Smooth muscle cell (in vitro differentiated cells): ENCODE results near the gene PLA2R1. TPM values are rescaled to one million over a fixed set of nuclear protein-coding genes. Genes with fewer than 3 reads are reported as not detected.

Source experiments
- DNase-seq: peaks from one replicate; lab custom pipeline; 2025; ENCODE audit not compliant: unreplicated experiment; lab: John Stamatoyannopoulos, UW
- H2AFZ ChIP-seq: fragments of 200-600 bp; sonication (generic); 2 replicates; pipeline ENCODE4 v1.6.0; 2016; ENCODE audit warnings: antibody characterized with exemption, low read depth, mild to moderate bottlenecking
- H3F3A ChIP-seq: fragments of 200-600 bp; sonication (generic); 2 replicates; pipeline ENCODE4 v1.6.0; 2017; ENCODE audit warnings: antibody characterized with exemption, low read depth
- H3K27ac ChIP-seq: fragments of 200-600 bp; sonication (generic); 2 replicates; pipeline ENCODE4 v1.5.1; 2016; ENCODE audit warnings: low read depth, mild to moderate bottlenecking
- H3K27me3 ChIP-seq: fragments of 200-600 bp; sonication (generic); 2 replicates; pipeline ENCODE4 v1.6.1; 2016; ENCODE audit warnings: low read depth, mild to moderate bottlenecking
- H3K36me3 ChIP-seq: fragments of 200-600 bp; sonication (generic); 2 replicates; pipeline ENCODE4 v1.5.1; 2016; ENCODE audit warnings: low read depth
- H3K4me1 ChIP-seq: fragments of 200-600 bp; sonication (generic); 2 replicates; pipeline ENCODE4 v1.5.1; 2016; ENCODE audit warnings: low read depth
- H3K4me2 ChIP-seq: fragments of 200-600 bp; sonication (generic); 2 replicates; pipeline ENCODE4 v1.6.0; 2016; ENCODE audit warnings: mild to moderate bottlenecking
- H3K4me3 ChIP-seq: fragments of 200-600 bp; sonication (generic); 2 replicates; pipeline ENCODE4 v1.5.1; 2016; ENCODE audit warnings: mild to moderate bottlenecking
- H3K79me2 ChIP-seq: fragments of 200-600 bp; sonication (generic); 2 replicates; pipeline ENCODE4 v1.6.0; 2016; ENCODE audit warnings: low read depth, mild to moderate bottlenecking
- H3K9ac ChIP-seq: fragments of 200-600 bp; sonication (generic); 2 replicates; pipeline ENCODE4 v1.6.0; 2016; ENCODE audit warnings: low read depth
- H3K9me3 ChIP-seq: fragments of 200-600 bp; sonication (generic); replicated peaks from 2 replicates; pipeline ENCODE4 v1.5.1; 2016; ENCODE audit warnings: low read depth
- H4K20me1 ChIP-seq: fragments of 200-600 bp; sonication (generic); 2 replicates; pipeline ENCODE4 v1.6.0; 2016; ENCODE audit warnings: low read depth
- CTCF ChIP-seq: fragments of 200-600 bp; sonication (generic); IDR thresholded peaks from 2 replicates; pipeline ENCODE4 v1.5.1; 2017; ENCODE audit warnings: borderline replicate concordance, mild to moderate bottlenecking, antibody characterized with exemption; ENCODE audit not compliant: insufficient read depth, poor library complexity, severe bottlenecking
- WGBS: methylation state at CpG from one replicate; pipeline ENCODE4 v1.1.7; 2016; ENCODE audit warnings: low lambda C conversion rate; 5-methylcytosine and 5-hydroxymethylcytosine counted together
- polyA plus RNA-seq: library from polyadenylated mRNA; unstranded; fragments of >200 nt; fragmentation: Nextera tagmentation; extraction: Ambion mirVana; gene quantifications from 2 replicates; pipeline ENCODE4 v1.2.1, GENCODE V29; 2016
- total RNA-seq: library from RNA; depleted of rRNA; stranded (reverse); fragments of >200 nt; gene quantifications from 2 replicates; pipeline ENCODE4 v1.2.3, GENCODE V29; 2014

The PLA2R1 gene
- total and polyA plus RNA-seq, 2 experiments from 2014 or later = 4.8 to 7.3 TPM

- H4K20me1 ChIP-seq = no peaks in the 10 kb centered on the region
- 97% methylated on average over 5 of the region's 5 CpGs for WGBS
- peaks cover 16% of the 10 kb centered on the region for H3K36me3 ChIP-seq
- H2AFZ ChIP-seq = no peak overlapping the region
- no peak for DNase-seq
- no peak for TF ChIP-seq CTCF
- H3F3A ChIP-seq = no peaks in the 10 kb centered on the region
- H3K9me3 ChIP-seq = peaks cover 4% of the 10 kb centered on the region
- H3K4me2 ChIP-seq = no peak overlapping the region
- no peak overlapping the region for H3K9ac ChIP-seq
- no peak overlapping the region for H3K4me3 ChIP-seq
- no peaks in the 10 kb centered on the region for H3K4me1 ChIP-seq
- H3K79me2 ChIP-seq = no peaks in the 10 kb centered on the region
- no peak overlapping the region for H3K27ac ChIP-seq
- H3K27me3 ChIP-seq = no peaks in the 10 kb centered on the region
These were observed 56.9 kb downstream of the PLA2R1 start for GRCh38 chr2:160005476-160005875.

- Histone ChIP-seq H3K36me3 (peaks cover 14% of the 10 kb centered on the region), H3K4me3 (no peak overlapping the region), H2AFZ (no peak overlapping the region), H3K79me2 (no peaks in the 10 kb centered on the region), H3K9me3 (peaks cover 4% of the 10 kb centered on the region), H3K4me1 (peaks cover 11% of the 10 kb centered on the region), H3K9ac (no peak overlapping the region), H3F3A (peaks cover 10% of the 10 kb centered on the region), H3K27me3 (no peaks in the 10 kb centered on the region), H3K4me2 (no peak overlapping the region), H3K27ac (peak overlapping the region; percentile 48), H4K20me1 (no peaks in the 10 kb centered on the region)
- WGBS = 96% methylated on average over 3 of the region's 3 CpGs
- peak; percentile 17 for TF ChIP-seq CTCF
- DNase-seq = no peak
These were observed 63.5 kb downstream of the PLA2R1 start for GRCh38 chr2:159998961-159999360.

GRCh38 chr2:159998243-159998642, 64.2 kb downstream of the PLA2R1 start:
- DNase-seq = no peak
- no peaks in the 10 kb centered on the region for H4K20me1 ChIP-seq
- no peaks in the 10 kb centered on the region for H3K27me3 ChIP-seq
- WGBS = 95% methylated on average over 2 of the region's 2 CpGs
- H3K79me2 ChIP-seq = no peaks in the 10 kb centered on the region
- no peak overlapping the region for H3K4me3 ChIP-seq
- no peak overlapping the region for H3K4me2 ChIP-seq
- peaks cover 10% of the 10 kb centered on the region for H3F3A ChIP-seq
- peaks cover 11% of the 10 kb centered on the region for H3K4me1 ChIP-seq
- H3K9me3 ChIP-seq = peaks cover 4% of the 10 kb centered on the region
- H3K9ac ChIP-seq = no peak overlapping the region
- peaks cover 11% of the 10 kb centered on the region for H3K36me3 ChIP-seq
- H2AFZ ChIP-seq = no peak overlapping the region
- no peak for TF ChIP-seq CTCF
- peak overlapping the region; percentile 48 for H3K27ac ChIP-seq

- Histone ChIP-seq H3K79me2 (no peaks in the 10 kb centered on the region), H3F3A (peaks cover 10% of the 10 kb centered on the region), H3K36me3 (peaks cover 11% of the 10 kb centered on the region), H2AFZ (peak overlapping the region; percentile 11), H3K4me1 (peaks cover 11% of the 10 kb centered on the region), H4K20me1 (no peaks in the 10 kb centered on the region), H3K27ac (peak overlapping the region; percentile 48), H3K9ac (peak overlapping the region; percentile 40), H3K4me3 (no peak overlapping the region), H3K27me3 (no peaks in the 10 kb centered on the region), H3K4me2 (peak overlapping the region; percentile 54), H3K9me3 (peaks cover 4% of the 10 kb centered on the region)
- DNase-seq = no peak
- TF ChIP-seq CTCF = no peak
- WGBS = 55% methylated on average over 3 of the region's 3 CpGs
These were observed 65.4 kb downstream of the PLA2R1 start for GRCh38 chr2:159996792-159997546.
